ENCODE data around the gene TNS4.

The TNS4 gene

DNA sequence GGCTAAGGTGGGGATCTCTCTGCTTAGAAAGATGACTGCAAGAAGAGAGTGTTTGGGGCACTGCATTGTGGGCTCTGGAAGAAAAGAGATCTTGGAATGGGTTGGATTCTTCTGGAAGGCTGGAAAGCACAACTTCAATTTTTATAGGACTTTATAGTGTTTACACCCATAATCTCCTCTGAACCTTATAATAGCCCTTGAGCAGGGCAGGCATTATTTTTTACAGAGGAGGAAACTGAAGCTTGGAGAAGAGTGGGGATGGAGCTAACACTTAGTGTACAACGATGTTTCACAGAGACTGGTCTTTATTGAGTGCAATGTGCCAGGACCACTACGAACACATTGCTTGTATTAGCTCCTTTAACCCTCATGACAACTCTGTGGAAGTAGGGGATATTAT, 10.4 kb downstream of the TNS4 start:
- no peak for DNase-seq

DNA sequence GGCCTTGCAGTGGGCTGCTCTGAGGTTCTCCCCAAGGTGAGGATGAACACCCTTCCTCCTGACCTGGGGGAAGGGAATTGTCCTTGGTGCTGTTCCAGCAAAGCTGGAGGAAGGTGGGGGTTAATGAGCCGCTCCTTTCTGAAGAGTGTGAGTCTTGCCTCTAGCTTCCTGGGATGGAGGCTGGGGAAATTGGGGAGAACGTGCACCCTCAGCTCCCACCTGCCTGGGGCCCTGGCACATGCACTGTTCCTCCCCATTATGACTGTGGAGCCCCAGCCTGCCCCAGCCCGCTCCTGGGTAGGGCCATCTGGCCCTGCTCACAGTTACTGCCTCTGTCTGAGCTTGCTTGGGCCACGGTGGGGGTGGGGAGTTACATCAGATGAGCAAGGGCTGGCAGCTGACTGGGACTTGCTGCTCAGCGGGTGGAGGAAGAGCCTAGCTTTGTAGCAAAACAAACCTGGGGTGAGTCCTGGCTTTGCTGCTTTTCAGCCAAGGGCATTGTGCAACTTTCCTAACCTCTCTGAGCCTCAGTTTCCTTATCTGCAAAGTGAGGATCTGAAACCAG, 11.1 kb downstream of the TNS4 start:
- DNase-seq = no peak

DNA sequence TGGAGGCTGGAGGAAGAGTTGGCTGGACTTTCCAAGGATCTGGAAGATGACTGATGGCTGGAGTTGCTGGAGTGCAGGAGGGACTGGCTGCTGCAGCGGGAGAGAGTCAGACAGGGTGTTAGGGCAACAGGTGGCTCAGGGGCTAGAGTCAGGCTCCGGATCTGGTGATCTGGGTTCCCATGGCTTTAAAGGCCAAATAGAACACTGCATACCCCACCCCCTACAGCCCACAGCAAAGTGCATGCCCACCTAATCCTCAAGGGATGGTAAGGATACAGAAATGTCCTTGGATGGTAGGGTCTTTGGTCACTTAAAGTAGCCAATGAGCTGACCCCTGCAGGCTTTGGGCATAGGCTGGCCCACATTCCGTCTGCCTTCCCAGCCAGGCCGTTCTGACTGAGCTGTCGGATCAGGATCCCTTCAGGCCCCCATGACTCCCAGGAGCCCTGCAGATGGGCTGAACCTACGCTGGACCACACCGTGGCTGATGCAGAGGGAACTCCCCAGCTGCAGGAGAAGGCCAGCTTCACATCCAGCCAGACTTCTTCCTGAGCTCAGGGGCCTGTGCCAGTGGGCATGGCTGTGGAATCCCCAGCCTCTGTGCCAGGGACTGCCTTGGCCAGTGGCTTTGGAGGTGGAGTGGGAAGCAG, 13.9 kb downstream of the TNS4 start:
- no peak for DNase-seq

DNA sequence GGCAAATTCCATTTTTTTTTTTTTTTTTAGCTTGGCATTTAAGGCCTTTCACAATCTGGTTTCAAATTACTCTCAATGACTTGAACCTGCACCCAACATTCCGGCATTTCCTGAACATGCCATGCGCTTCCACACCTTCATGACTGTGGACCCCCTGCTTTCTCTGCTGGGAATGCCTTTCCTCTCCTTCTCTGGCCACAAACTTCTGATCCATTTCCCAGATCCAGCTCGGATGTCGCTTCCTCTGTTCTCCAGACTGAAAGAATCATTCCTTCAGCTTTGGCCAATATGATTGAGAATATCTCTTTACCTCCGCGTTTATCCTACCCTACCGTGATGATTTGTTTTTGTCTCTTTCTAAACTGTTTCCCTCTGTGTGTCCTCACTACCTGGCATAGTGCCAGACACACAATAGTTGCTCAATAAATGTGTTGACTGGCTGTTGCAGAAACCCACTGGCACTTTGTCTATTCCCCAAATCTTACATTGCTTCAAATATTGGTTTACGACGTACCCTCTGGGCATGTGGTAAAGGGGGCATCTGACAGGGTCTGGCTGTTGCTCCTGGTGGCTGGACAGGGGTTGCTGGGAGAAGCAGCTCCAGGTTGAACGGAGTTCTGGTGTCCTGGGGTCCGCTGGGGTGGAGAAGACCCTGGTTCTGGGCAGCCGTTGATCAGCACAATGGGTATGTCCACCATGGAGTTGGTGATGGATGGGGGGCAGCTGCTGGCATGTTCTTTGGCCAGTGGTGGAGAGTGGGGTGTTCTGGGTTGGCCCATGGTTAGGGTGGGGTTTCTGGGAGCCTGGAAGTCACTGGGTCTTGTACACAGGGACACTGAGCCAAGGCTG, 14.7 kb downstream of the TNS4 start:
- DNase-seq = no peak

DNA sequence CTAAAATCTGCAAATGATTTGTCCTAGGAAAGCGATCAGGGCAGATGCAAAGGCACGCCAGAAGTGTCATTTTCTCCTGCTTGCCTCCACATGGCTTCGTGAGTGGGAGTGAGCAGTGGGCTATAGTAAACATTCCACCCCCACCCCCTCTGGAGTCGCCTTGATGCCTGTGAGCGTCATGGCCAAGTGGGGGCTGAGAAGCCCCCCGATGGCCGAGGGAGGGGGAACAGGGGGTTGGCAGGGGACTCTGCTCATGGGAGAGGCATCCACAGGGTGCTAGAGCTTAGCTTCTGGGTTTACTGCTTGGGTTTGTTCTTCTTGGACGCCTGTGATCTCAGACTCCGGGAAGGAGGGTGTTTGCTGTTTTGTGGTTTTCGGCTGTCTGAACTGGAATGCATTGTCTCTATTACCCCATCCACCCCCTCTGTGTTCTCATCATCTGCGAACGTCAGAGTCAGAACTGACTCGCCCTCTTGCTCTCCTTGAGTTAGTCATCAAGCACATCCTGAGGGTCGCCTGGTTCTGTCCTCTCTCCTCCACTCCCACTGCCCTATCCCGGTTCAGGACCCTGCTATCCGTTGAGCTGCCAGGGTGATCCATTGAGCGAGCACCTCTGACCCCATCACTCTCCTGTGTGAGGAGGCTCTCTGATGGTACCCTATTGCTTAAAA, 15.4 kb downstream of the TNS4 start:
- DNase-seq = peak; percentile 36 to 48

DNA sequence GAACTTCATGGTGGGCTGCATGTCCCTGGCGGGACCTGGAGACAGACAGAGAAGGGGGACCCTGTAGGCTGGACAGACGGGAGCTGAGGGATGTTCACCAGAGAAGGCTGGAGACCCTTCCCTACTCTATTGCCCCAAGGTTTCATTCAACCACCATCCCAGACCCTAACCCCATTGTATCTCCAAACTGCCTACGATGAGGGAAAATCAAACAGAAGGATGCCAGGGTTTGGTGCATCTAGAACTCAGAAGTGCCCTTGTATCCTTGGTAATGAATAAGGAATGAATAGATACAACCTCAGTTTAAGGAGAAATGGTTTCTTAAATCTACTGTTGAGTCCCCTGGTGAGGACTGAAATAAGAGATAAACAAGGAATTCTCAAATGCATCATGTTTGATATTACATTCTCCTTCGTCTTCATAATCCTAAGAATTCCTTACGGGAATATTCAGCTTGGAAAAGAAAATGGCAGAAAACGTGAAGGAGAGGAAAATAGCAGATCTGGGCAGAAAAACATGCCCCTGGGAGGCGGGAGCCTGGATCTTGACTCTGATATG, 16.4 kb downstream of the TNS4 start:
- no peak for DNase-seq

DNA sequence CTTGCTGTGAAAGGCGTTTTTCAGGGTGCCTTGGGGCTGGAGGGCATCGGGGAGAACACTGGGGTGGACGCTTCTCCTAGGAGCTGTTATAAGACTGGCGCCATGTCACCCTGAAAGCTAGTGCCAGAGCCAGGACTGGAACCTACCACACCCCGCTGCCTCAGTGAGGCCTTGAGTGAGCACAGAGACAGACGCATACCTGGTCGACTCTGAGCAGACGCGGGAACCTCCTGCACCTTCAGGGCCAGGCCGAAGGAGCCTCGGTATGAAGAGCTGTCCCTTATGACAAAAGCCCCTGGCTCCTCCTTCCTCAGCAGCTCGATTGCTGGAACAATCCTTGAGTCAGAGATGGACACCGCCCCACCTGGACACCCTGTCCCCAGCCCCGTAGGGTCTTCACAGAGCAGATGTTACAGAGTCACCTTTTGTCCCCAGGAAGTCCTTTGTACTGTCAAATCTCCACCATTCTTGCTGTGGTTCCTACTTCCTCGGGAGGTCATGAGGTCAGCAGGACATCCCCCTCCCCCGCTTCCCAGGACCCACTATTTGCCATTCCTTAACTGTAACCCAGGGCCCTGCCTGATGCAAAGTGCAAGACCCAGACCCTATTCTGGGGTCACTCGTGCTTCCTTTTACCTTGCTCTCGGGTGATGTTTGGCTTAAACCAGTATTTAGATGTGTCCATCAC, 17.0 kb downstream of the TNS4 start:
- DNase-seq = no peak

DNA sequence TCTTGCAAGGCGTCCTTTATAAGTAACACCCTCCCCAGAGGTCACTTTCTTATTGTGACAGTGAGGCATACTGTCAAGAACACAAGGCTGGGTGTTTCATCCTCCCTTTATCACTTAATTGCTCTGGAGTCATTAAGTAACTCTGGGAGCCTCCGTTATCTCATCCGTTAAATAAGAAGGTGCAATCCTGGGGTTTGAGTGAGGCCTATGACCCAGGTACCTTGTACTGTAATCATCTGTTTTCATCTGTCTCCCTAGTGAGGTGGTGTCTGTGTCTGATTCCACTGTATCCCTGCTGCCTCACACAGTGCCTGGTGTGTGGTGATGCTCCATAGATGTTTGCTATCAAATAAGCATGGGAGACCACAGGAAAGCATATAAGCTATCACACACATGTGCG, 17.7 kb downstream of the TNS4 start:
- DNase-seq = no peak

DNA sequence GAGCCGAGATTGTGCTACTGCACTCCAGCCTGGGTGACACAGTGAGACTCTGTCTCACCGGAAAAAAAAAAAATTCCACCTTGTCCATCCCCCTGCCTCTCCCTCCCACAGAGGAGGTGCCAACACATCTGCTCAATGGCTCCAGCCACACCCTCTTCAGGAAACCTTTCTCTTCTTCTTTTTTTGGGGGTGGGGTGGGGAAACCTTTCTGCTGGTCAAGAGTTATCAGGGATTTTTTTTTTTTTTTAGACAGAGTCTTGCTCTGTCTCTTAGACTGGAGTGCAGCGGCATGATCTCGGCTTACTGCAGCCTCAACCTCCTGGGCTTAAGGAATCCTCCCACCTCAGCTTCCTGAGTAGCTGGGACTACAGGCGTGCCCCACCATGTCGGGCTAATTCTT, 18.7 kb downstream of the TNS4 start:
- no peak for DNase-seq

DNA sequence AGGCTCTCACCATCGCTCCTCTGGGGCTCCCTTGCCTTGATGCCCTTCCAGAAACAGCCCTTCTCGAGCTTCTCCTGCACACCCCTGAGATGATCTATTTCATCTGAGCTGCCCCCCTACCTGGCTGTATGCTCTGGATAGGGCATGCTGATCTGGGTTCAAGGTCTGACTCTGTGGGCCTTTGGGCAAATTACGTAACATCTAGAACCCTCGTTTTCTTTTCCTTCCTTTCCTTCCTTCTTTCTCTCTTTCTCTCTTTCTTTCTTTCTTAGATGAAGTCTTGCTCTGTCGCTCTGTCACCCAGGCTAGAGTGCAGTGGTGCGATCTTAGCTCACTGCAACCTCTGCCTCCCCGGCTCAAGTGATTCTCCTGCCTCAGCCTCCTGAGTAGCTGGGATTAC, 20.3 kb downstream of the TNS4 start:
- no peak for DNase-seq

DNA sequence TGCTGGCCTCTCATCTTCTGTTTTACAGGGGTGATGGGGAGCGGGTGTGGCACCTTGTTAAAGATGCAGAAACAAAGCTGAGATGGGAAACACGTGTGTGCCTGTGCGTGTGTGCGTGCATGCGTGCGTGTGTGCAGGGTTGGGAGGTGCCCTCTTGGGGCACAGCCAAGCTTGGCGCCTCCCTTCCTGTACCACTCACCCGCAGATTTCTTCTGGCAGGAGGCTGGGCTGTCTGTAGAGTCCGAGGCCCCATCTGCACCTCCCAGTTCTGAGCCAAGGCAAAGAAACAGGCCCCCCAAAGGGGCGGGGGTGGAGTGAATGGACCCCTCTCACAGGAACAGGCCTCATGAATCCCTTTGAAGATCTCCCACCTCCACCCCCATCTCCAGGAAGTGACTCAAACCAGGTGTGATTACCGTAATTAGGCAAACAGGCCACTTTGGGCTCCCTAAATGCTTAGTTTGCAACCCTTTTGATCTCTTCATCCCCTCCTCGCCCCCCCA, 20.9 kb downstream of the TNS4 start:
- peak; percentile 72 to 82 for DNase-seq

DNA sequence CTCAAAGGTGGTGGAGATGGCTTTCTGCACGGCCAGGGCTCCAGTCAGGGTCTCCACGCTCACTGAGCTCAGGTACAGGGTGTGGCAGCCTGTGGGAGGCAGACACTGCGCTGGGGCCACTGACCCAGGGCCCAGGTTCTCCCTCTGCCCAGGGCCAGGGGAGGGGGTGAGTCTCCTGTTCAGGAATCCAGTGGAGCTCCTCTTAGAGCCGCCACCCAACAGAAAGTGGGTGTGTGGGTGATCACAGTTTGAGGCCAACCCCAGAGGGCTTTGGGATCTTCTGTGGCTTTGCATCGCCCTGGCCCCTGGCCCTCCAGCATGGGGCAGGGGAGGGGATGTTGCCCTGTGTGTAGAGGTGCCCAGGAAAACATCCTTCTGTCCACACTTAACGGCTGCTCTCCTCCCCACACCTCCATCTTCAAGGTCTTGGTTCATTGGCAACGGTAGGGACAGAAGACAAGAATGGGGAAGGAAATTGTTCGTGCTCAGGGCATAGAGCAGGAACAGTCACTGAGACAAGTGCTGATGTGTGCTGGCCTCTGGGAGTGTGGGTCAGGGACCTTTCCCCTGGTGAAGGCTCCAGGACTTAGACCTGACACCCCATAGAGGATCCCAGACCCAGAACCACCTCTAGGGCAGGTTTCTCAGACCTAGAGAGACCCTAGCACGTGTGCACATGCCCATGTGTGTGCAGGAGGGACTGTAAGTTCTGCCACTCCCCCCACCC, 21.5 kb downstream of the TNS4 start:
- DNase-seq = no peak

DNA sequence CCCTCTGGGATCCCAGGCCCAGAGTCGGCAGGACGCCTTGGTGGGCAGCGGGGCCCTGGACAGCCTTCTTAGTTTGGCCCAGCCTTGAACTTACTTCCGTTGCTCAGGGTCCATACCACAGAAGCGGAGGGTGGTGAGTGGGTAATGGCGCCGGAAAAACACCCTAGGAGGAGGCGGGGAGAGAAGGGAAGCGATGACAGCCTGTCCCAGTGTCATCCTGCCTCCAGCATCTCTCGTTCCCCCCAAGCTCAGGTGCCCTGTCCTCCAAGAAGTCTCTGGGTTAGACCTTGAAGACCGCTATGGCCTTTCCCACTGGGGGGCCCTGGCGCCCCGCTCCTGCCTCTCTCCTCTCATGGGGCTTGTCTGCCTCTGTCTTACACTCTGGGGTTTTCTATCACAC, 22.9 kb downstream of the TNS4 start:
- no peak for DNase-seq

DNA sequence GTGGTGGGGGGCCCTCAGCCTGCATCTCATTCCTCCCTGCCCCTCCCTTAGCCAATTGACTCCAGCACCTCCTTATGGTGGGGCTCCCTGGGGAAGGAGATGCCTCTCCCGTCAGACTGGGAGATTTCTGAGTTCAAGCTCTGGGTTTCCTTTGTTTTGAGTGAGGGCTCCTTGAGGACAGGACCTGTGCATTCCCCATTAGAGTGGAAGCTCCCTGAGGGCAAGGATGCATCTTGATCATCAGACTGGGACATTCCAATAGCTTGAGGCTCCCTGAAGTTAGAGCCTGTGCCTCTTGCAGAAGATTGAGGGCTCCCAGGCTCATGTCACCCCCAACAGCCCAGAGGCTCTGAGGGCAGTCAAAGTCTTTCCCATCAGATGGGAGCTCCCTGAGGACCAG, 23.6 kb downstream of the TNS4 start:
- DNase-seq = no peak

DNA sequence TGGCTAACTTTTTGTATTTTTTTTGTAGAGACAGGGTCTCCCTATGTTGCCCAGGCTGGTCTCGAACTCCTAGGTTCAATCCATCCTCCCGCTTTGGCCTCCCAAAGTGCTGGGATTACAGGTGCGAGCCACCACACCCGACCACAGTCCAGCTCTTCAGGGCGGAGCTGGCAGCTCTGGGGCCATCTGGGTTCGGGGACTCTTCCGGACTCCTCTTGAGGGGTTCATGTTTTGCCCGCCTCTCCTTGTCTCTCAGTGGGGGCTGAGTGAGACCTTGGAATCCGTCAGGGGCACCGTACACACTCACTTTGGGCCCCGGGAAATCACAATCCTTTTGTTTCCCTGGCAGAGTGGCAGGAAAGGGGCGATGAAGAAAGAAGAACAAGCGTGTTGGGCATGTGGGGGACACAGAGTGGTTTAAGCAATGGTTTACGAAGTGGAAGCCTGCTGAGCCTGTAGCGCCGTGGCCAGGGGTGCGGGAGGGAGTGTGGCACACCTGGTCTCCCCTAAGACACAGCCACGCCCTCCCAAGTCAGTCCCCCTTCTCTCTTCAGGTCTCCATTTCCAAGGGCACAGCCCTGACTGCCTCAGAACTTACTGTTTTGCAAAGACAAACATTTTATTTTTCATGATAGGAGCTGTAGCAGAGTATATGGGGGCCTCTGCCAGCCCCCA, 26.1 kb downstream of the TNS4 start:
- DNase-seq = no peak

DNA sequence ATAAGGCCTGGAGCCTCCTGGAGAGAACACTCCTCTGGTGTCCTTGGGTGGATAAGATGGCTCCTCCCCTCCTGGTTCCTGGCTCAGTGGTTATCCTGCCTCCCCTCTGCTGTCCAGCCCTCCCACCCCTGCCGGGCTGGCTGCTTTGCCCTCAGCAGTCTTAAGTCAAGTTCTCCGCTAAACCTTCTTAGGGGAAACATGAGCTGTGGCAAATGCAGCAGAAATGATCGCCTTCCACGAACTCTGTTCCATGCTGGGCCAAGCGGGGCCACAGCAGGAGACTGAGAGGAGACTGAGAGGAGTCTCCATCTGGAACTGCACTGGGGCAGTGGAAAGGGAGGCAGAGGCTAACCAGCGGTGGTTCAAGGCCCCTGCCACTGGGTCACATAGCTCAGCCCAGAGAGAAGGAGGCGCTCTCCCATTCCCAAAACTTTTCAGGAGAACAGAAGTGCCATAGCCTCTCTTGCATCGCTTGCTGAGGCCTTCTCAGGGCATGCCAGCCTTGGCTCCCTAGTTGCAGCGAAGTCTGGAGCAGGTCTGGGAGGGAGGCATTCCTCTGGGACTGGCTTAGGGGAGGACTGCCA, 26.9 kb downstream of the TNS4 start:
- no peak for DNase-seq

DNA sequence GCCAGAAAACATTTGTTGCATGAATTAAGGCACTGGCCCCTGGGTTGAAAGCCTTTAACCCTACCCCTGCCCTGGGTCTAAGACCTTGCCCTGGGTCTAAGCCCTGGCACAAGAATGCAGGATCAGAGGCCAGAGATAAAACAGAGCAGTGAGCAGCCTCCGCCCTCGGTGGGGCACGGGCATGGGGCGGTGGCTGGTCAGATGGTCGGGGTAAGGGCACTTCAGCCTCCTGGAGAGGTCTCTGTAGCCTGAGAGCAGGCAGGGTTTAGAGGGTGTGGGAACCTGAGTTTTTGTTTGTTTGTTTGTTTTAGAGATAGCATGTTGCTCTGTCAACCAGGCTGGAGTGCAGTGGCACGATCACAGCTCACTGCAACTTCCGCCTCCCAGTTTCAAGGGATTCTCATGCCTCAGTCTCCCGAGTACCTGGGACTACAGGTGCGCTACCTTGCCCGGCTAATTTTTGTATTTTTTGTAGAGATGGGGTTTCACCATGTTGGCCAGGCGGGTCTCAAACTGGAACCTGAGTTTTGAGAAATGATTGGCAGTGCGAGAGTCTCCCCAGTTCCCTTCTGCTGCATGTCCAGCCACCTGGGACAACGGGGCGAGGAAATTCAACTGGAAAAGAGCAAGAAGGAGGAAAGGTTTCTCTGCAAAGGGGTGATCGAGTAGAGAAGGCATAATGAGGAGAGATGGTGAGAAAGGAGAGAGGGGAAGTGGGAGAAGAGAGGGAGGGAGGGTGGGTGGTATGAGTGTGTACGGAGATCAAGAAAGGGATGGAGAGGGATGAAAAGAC, 27.7 kb downstream of the TNS4 start:
- no peak for DNase-seq

DNA sequence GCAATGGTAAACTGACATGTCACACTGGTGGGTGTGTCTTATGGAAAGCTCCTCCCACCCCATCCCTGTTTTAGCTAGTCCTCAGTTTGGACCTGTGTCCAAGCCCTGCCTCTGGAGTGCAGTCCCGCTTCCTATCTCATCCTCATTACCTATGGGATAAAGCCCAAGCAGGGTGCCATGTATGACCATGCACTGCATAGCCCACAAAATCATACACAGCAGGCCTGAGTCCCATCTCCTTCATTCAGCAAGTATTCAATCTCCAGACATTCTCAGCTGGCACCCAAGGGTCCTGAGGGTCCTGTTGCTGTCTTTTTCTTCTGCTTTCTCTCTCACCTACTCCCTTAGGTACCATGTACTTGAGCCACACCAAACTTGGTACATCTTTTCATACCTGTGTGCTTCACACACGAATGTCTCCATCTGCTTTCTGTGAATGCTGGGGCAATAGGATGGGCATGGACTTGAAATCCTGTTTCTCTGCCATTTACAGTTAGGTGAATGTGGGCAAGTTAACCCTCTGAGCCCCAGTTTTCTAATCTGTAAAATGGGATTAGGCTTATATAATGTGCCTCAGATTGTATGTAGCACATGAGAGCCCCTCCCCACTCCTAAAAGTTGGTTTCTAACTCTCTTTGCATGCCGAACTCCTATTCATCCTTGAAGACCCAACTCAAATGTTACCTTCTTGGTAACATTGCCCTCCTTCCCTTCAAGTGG, 28.5 kb downstream of the TNS4 start:
- DNase-seq = no peak

Data from activated CD4-positive, alpha-beta T cell treated with anti-CD3 and anti-CD28 coated beads for 4 hours (primary cell).